ENCODE data around the gene EZR.

EZR gene

GRCh38 chr6:158722176-158722729 is 96.9 kb downstream of the EZR start:
- no peaks in the 10 kb centered on the region for H3K9me3 ChIP-seq (ENCODE audit: low read length)
- H3K27ac ChIP-seq (ENCODE audit: low read depth, low read length): no peak overlapping the region
- H3K4me1 ChIP-seq (ENCODE audit: insufficient read depth, low read length): no peaks in the 10 kb centered on the region
- H3K36me3 ChIP-seq (ENCODE audit: insufficient read depth, low read length): no peaks in the 10 kb centered on the region
- no peak overlapping the region for H3K4me3 ChIP-seq (ENCODE audit: low read depth in 1 of 2, low read length in 2 of 2)
- H3K9ac ChIP-seq (ENCODE audit: low read length): no peak overlapping the region
- H3K27me3 ChIP-seq (ENCODE audit: control insufficient read depth in 1 of 2, insufficient read depth in 2 of 2, low read length in 2 of 2): no peaks in the 10 kb centered on the region

- Histone ChIP-seq H3K9ac (ENCODE audit: low read length) (no peak overlapping the region), H3K27ac (ENCODE audit: low read depth, low read length) (no peak overlapping the region), H3K4me1 (ENCODE audit: insufficient read depth, low read length) (no peaks in the 10 kb centered on the region), H3K27me3 (ENCODE audit: control insufficient read depth in 1 of 2, insufficient read depth in 2 of 2, low read length in 2 of 2) (no peaks in the 10 kb centered on the region), H3K9me3 (ENCODE audit: low read length) (no peaks in the 10 kb centered on the region), H3K36me3 (ENCODE audit: insufficient read depth, low read length) (no peaks in the 10 kb centered on the region), H3K4me3 (ENCODE audit: low read depth in 1 of 2, low read length in 2 of 2) (no peak overlapping the region)
Observed at GRCh38 chr6:158718461-158719046, 100.6 kb downstream of the EZR start.

- Histone ChIP-seq H3K9me3 (ENCODE audit: low read length) (no peaks in the 10 kb centered on the region), H3K27ac (ENCODE audit: low read depth, low read length) (no peak overlapping the region), H3K4me3 (ENCODE audit: low read depth in 1 of 2, low read length in 2 of 2) (no peak overlapping the region), H3K9ac (ENCODE audit: low read length) (no peak overlapping the region), H3K4me1 (ENCODE audit: insufficient read depth, low read length) (no peaks in the 10 kb centered on the region), H3K36me3 (ENCODE audit: insufficient read depth, low read length) (no peaks in the 10 kb centered on the region), H3K27me3 (ENCODE audit: control insufficient read depth in 1 of 2, insufficient read depth in 2 of 2, low read length in 2 of 2) (no peaks in the 10 kb centered on the region)
Observed at GRCh38 chr6:158717341-158718330, 101.5 kb downstream of the EZR start.

All from muscle layer of colon (tissue), 2 donors.